NCI-H1092 treated with DMSO at 0.1 percent for 48 hours (cell line): Measurements from ENCODE around the gene VMAC.
"Not testable (repeated sequence)": the region's sequence is repeated elsewhere in the genome, so short reads cannot be mapped to it uniquely, and the experiment has no call there.

Experiments
- DNase-seq: peaks from one replicate; lab custom pipeline; 2025; lab: John Stamatoyannopoulos, UW

The VMAC gene

DNA sequence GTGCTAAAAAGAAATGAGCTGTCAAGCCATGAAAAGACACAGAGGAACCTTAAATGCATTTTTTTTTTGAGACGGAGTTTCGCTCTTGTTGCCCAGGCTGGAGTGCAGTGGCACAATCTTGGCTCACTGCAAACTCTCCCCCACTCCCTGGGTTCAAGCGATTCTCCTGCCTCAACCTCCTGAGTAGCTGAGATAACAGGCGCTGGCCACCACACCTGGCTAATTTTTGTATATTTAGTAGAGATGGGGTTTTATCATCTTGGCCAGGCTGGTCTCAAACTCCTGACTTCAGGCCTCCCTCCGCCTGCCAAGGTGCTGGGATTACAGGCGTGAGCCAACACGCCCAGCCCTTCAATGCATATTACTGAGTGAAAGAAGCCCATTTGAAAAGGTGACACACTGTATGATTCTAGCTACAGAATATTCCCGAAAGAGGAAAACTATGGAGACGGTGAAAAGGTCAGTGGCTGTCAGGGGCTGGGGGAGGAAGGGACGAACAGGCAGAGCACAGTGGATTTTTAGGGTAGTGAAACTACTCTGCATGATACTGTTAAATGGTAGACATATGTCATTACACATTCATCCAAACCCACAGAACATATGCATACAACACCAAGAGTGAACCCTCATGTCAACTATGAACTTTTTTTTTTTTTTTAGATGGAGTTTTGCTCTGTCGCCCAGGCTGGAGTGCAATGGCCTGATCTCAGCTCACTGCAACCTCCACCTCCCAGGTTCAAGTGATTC, 20.4 kb upstream of the VMAC start:
- not testable (repeated sequence) for DNase-seq

DNA sequence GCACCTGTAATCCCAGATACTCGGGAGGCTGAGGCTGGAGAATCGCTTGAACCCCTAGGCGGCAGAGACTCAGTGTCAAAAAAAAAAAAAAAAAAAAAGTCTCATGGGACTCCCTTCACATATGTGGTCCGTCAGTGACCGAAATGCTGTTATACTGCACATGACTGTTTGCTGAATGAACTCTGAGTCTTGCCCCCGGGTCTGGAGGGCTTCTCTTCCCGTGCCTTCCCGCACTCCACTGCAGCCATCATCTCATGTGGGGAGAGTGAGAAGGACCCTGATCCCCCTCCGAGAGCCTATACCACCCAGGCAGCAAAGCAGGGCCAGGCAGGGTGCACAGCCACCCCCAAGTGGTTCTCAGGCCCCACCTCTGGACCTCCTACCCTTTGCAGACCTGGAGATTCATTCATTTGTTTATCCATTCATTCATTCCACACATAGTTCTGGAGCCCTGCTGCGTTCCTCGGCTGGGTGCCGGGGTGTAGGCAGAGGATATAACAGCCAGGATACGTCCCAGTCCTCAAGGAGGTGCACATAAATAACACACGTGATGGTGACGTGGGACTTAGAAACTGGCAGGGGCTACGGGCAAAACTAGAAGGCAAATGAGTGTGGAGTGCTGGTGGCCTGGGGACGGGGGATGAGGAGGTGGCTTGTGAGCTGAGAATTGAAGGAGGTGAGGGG, 15.2 kb upstream of the VMAC start:
- DNase-seq = no peak

GRCh38 chr19:5890099-5890498, 14.6 kb upstream of the VMAC start:
- no peak for DNase-seq

DNA sequence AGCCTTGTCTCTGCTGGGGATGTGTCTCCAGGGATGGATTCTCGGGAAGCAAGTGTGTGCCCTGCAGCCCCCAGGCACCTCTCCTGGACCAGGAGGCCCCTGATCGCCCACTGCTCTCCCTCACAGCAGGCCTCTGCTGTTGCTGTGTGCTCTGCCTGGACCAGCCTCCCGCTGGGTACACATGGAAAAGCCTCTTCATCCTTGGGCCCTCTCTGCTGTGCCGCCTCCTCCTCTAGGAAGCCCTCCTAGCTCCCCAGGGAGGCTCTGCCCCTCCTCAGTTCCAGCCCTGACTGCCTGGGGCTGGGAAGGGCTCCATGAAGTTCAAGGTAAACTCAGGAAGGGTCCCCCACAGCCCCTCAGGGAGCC, 13.1 kb upstream of the VMAC start:
- DNase-seq = no peak

DNA sequence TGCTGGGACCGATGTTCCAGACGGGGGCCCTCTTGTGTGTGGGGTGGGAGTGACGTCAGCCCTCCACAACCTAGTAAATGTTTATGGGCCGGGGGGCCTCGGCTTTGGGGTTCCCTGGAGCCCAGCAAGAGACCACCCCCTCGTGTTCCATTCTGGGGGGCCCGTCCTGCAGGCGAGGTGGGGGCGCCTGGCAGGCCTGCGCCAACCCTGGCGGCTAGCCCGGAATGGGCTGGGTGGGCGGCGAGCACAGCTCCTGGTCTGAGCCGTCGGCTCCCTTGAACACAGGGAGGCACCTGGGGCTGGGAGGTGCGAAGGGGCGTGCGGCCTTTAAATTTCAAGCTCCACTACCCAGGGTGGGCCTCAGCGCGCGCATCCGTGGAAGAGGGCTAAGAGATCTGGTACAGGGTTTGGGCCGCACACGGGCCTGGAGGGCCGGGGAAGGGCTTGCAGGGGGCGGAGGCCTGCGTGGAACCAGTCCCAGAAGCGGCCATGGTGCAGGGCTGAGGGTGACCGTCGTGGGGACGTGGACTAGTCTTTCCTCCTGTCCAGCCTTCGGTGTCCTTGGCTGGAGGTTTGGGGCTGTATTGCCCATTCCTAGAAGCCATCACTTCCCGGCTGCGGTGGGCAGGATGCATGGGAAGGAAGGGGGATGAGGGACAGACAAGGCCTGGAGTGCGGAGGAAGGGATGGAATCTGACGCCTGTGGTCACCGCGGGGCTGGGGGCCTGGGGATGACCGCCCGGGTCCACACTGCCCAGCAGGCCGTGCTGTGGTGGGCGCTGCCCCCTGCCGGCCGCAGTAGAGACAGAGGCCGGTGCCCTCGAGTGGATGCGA, 12.5 kb upstream of the VMAC start:
- peak; percentile 14 for DNase-seq

DNA sequence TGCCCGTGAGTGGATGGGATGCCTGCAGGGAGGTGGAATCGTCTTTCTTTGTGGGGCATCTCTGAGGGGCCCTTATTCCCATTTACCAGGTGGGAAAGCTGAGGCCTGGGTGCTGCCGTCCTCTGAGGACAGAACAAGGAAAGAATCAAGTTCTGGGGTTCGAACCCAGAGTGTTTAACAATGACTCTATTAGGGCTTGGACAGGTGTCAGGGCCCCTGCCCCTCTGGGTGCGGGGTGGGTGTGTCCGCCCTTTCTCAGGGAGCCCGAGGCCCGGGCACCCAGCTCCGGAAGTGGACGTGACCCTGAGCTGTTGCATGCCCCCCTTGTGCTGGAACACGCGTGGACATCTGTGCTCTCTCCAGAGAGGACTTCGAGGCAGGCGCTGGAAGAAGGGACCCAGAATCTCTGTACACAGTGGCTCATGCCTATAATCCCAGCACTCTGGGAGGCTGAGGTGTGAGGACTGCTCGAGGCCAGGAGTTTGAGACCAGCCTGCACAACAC, 11.8 kb upstream of the VMAC start:
- DNase-seq = no peak

DNA sequence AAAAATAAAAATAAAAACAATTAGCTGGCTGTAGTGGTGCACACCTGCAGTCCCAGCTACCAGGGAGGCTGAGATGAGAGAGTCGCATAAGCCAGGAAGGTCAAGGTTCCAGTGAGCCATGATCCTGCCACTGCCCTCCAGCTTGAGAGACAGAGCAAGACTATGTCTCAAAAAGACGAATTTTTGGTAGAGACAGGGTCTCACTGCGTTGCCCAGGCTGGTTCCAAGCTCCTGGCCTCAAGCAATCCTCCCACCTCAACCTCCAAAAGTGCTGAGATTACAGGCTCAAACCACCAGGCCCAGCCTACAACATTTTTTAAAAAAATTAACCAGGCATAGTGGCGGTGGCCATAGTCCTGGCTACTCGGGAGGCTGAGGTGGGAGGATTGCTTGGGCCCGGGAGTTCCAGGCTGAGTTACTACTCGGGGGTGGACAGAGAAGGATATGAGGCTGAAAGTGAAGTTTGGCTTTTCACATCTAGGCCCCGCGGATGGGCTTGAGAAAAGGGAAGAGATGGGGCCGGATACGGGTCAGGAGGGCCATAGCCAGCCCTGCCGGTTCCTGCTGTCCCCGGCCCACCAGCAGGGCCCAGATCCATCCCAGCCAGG, 11.3 kb upstream of the VMAC start:
- no peak for DNase-seq

- no peak for DNase-seq
These were observed 10.6 kb upstream of the VMAC start for GRCh38 chr19:5893907-5894703.

GRCh38 chr19:5894704-5895349, 9.8 kb upstream of the VMAC start:
- DNase-seq = no peak

- no peak for DNase-seq
These were observed 9.3 kb upstream of the VMAC start for GRCh38 chr19:5895409-5895808.

DNA sequence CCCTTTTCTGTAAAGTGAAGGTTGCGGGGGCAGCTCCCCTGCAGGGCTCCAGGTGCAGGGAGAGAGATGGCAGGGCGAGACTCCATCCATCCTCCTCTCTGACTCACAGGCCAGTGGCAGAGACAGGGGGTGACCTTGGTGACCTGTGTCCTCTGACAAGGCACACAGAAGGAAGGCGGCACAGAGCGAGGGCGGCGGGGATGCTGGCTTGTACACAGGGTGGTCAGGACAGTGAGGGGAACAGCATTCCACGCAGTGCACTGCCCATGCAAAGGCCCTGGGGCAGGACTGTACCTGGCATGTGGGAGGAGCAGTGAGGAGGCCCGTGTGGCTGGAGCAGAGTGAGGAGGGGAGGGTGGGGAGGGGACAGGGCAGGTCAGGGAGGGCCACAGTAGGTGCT, 8.8 kb upstream of the VMAC start:
- no peak for DNase-seq

DNA sequence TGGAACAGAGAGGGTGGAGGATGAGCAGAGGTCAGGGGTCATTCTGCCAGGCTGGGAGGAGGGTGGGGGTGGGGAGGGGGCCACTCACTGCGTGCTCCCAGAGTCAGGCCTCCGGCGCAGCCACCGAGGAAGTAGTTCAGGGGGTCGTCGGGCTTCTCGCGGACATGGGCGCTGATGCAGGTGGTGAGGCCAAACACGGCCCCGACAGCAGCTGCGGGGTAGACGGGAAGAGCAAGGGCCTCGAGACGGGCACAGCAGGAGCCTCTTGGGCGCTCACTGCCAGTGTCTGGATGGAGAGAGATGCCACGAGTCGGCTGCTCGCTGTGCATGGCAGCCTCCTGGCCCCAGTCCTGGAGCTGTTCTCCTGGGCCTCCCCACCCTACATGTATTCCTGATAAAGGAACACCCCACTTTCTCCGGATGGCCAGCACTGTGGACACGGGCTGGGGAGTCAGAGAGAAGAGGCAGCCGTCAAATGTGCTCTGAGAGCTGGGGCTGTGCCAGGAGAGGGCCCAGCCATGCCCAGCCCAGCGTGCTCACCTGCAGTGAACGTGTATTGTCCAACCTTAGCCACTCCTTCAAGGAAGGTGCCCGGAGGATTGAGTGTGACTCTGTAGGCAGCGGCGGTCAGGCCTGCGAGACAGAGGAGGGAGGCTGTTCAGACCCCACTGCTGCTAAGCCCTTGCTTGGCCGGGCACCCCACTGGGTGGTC, 8.2 kb upstream of the VMAC start:
- DNase-seq = no peak

DNA sequence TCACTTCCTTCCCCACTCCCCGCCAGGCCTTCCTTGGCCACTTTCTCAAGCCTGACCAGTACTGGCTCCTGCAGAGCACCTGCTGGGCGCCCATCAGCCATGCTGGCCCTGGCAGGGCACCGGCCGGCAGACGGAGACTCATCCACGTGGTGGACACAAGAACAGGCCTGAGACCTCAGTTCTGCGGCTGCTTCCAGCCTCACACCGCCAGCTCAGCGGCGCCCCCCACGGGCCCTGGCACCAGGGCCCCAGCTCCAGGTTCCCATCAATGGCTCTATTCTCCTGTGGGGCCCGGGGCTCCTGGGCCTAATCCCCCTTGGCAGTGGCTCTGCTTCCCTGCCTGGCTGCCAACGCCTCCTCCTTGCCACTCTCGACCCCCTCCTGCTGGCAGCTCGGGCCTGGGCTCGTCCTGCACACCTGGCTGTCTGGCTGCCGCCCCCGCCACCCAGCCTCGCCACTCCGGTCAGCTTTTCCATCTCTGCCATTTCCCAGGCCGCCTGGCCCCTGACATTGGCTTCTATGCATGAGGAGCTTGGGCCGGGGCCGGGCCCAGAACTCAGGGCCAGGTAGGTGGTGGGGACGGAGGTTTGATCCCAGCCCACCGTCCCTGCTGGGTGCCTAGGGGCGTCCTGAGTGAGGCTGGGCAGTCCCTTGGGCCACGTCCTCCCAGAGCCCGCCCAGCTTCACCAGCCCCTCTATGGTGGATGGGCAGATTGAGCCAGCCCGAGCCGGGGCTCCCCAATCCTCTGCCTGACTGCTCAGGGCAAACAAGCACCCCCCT, 7.3 kb upstream of the VMAC start:
- DNase-seq = no peak

DNA sequence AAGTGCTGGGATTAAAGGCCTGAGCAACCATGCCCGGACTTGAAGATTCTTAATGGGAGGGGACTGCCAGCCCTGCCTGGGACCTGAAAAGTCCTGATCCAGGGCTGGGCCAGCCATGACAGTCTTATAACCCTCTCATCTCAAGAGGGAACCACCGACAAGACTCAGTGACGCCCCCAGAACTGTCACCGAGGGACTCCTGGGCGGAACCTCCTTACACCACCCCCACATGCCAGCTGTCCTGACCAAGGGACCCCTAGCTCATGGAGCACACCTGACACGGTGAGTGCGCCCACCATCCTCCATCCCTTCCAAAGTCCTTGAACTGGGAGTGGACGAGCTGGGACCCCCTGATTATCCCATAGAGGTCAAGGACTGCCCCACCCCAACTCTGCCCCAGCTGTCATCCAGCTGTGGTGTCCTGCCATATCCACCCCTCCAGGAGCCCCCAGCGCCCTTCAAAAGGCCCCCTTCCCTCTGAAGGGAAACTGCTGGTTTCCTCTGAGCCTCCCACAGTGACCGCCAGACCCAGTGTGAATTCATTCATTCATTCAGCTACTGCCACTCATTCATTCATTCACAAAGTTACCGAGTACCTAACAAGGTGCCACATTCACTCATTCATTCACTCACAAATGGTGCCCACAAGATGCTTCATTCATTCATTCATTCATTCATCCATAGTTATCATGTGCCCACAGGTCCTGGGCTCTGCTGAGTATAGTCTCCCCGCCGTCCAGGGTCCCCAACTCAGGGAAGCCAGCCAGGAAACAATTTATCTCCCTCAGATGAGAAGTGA, 4.7 kb upstream of the VMAC start:
- DNase-seq = no peak

GRCh38 chr19:5900976-5901375, 3.7 kb upstream of the VMAC start:
- DNase-seq = no peak

DNA sequence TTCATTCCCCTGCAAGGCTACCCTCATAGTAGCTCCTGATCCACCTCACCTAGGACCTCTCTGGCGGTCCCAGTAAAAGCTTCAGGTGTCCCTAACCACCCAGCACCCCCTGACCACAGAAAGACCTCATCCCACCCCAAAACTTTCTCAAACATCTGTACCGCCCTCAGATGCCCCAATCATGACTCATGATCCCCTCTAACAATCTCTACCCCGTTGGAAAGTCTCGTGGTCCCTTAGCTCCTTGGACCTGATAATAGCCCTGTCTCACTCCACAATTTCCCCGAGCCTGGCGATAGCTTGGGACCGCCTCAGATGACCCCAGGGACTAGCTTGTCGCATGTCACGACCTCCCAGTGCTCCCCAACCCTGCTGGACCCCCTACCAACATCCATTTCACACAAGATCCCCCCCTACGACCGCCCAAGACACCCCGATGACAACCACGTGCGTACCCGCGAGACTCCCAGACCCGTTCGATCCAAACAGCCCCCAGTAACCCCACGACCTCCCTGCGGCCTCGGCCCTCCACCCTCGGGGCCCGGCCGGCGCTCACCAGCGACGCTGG, 1.5 kb upstream of the VMAC start:
- DNase-seq = no peak

- DNase-seq = peak; percentile 98
These were observed 884 bp upstream of the VMAC start, which contains the start of gene NDUFA11 for GRCh38 chr19:5903624-5904351. Gene NDUFA11, minus strand, starts transcription at chr19:5903790. Its CDS starts 82 bp downstream, at chr19:5903708.
